Panc1 (cell line): Measurements from ENCODE around the gene CDKAL1. TPM values are rescaled to one million over a fixed set of nuclear protein-coding genes. Genes with fewer than 3 reads are reported as not detected.

Experiments
- ATAC-seq: fragments of 200-7000 bp; cut with Tn5 transposase; 2 replicates; pipeline ENCODE4 v1.9.1; 2020; ENCODE audit warnings: mild to moderate bottlenecking, moderate library complexity
- BruUV-seq: library from RNA; stranded (reverse); fragments of 400-500 nt; replicated peaks from 2 replicates; lab custom pipeline; 2021; lab: Mats Ljungman, UMichigan
- CTCF ChIA-PET: fragments of 300-600 bp; sonication (Branson Sonifier 250); formaldehyde crosslinking; loops from one replicate; lab custom pipeline; 2022; ENCODE audit warnings: antibody characterized with exemption; lab: Charles Lee
- POLR2A ChIA-PET: fragments of 300-600 bp; sonication (Branson Sonifier 250); formaldehyde crosslinking; loops from one replicate; lab custom pipeline; 2022; ENCODE audit warnings: antibody characterized with exemption; lab: Charles Lee
- DNase-seq: peaks from one replicate; pipeline ENCODE4 v3.0.0-alpha.2; 2010; ENCODE audit warnings: low read depth, low spot score
- H3K27ac ChIP-seq: 2 replicates; pipeline ENCODE4 v1.5.1; 2011; ENCODE audit warnings: mild to moderate bottlenecking, low read length, inconsistent platforms
- H3K27me3 ChIP-seq: fragments of 200-500 bp; sonication (Bioruptor generic); 2 replicates; pipeline ENCODE4 v1.6.0; 2014; ENCODE audit warnings: low read length, inconsistent platforms; ENCODE audit not compliant: control insufficient read depth, insufficient read depth
- H3K36me3 ChIP-seq: fragments of 200-500 bp; sonication (Bioruptor generic); 2 replicates; pipeline ENCODE4 v1.5.1; 2014; ENCODE audit warnings: inconsistent platforms, mild to moderate bottlenecking, low read length, moderate library complexity; ENCODE audit not compliant: control insufficient read depth, insufficient read depth
- H3K4me1 ChIP-seq: 2 replicates; pipeline ENCODE4 v1.5.1; 2011; ENCODE audit warnings: inconsistent platforms, mild to moderate bottlenecking, low read length, moderate library complexity; ENCODE audit not compliant: control insufficient read depth, insufficient read depth
- H3K4me3 ChIP-seq, 2 experiments: 2 replicates each; pipeline ENCODE4 v1.5.1; 2011 to 2012; ENCODE audit warnings: low read depth in 2 of 2, low read length in 2 of 2, mild to moderate bottlenecking in 2 of 2, inconsistent platforms in 1 of 2, moderate library complexity in 1 of 2
- H3K9me3 ChIP-seq: fragments of 200-500 bp; sonication (Bioruptor generic); 2 replicates; pipeline ENCODE4 v1.5.1; 2014; ENCODE audit warnings: low read depth, mild to moderate bottlenecking, inconsistent platforms, low read length, moderate library complexity; ENCODE audit not compliant: control insufficient read depth, insufficient read depth
- POLR2AphosphoS5 ChIP-seq: IDR thresholded peaks from 2 replicates; pipeline ENCODE4 v1.6.1; 2012; ENCODE audit warnings: mild to moderate bottlenecking, low read depth, low read length, moderate library complexity
- SIN3A ChIP-seq: IDR thresholded peaks from 2 replicates; pipeline ENCODE4 v1.6.1; 2012; ENCODE audit warnings: low read depth, mild to moderate bottlenecking, low read length, moderate library complexity, borderline replicate concordance; ENCODE audit not compliant: insufficient read depth
- TCF7L2 ChIP-seq: IDR thresholded peaks from 2 replicates; pipeline ENCODE4 v1.6.1; 2011; ENCODE audit warnings: mild to moderate bottlenecking, low read depth, low read length, inconsistent platforms
- in situ Hi-C: cut with HindIII; loops from 2 replicates; pipeline ENCODE4 v1.10.0; 2016; ENCODE audit warnings: low sequenced_read_pairs, low pct_unique_long_range_greater_than_20kb
- intact Hi-C: fragments of 100-400 bp; cut with micrococcal nuclease; formaldehyde crosslinking; loops from one replicate; pipeline ENCODE4 v1.10.0; 2022; ENCODE audit not compliant: unreplicated experiment
- total RNA-seq: library from RNA; stranded (reverse); gene quantifications from one replicate; pipeline ENCODE4 v1.2.1, GENCODE V29; 2021; ENCODE audit not compliant: unreplicated experiment
- TF ChIP-seq, protein P1 (sequence below), 2 experiments: IDR thresholded peaks; 2 replicates each; pipeline ENCODE4 v1.6.1; 2011 to 2012; ENCODE audit warnings: low read depth in 2 of 2, control low read depth in 1 of 2, low read length in 1 of 2, mild to moderate bottlenecking in 1 of 2, moderate library complexity in 1 of 2; ENCODE audit not compliant: insufficient read depth in 1 of 2
- TF ChIP-seq, protein P2 (sequence below): fragments of 450-650 bp; IDR thresholded peaks from 2 replicates; pipeline ENCODE4 v1.5.1; 2017; ENCODE audit warnings: mild to moderate bottlenecking

The CDKAL1 gene
- total RNA-seq, 1 experiment from 2014 or later, result 14.5 TPM

DNA sequence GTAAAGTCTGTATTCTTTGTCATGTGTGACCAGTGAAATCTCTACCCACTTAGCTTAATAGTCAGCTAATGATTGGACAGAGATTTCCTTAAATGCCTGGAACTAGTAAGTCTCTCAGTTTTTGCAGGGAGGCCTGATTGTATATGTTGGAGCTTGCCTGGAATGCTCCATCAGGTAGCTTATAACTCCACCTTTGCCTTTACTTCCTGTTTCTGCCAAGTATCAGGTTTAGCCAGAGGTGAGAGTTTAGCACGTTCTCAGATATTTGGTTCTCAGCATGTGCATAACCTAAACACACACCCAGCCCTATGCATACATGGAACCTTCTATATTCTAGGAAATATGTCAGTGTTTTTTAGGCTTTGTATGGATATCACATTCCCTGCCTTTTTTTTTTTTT lies 435.3 kb downstream of the CDKAL1 start:
- H3K4me3 ChIP-seq, result no peak overlapping the region
- TF ChIP-seq TCF7L2, result no peak
- TF ChIP-seq, protein P1, sequence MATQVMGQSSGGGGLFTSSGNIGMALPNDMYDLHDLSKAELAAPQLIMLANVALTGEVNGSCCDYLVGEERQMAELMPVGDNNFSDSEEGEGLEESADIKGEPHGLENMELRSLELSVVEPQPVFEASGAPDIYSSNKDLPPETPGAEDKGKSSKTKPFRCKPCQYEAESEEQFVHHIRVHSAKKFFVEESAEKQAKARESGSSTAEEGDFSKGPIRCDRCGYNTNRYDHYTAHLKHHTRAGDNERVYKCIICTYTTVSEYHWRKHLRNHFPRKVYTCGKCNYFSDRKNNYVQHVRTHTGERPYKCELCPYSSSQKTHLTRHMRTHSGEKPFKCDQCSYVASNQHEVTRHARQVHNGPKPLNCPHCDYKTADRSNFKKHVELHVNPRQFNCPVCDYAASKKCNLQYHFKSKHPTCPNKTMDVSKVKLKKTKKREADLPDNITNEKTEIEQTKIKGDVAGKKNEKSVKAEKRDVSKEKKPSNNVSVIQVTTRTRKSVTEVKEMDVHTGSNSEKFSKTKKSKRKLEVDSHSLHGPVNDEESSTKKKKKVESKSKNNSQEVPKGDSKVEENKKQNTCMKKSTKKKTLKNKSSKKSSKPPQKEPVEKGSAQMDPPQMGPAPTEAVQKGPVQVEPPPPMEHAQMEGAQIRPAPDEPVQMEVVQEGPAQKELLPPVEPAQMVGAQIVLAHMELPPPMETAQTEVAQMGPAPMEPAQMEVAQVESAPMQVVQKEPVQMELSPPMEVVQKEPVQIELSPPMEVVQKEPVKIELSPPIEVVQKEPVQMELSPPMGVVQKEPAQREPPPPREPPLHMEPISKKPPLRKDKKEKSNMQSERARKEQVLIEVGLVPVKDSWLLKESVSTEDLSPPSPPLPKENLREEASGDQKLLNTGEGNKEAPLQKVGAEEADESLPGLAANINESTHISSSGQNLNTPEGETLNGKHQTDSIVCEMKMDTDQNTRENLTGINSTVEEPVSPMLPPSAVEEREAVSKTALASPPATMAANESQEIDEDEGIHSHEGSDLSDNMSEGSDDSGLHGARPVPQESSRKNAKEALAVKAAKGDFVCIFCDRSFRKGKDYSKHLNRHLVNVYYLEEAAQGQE (IDR thresholded peaks at IDR 0.05; ENCODE audit: insufficient read depth in 1 of 2, low read depth in 2 of 2, low read length in 1 of 2), result no peak
- no peak for TF ChIP-seq SIN3A
- no TSS peak for BruUV-seq
- H3K27me3 ChIP-seq, result no peaks in the 10 kb centered on the region
- POLR2A ChIA-PET, result no interaction called here
- DNase-seq, result no peak
- H3K27ac ChIP-seq, result no peak overlapping the region
- no peak for ATAC-seq
- no peaks in the 10 kb centered on the region for H3K4me1 ChIP-seq
- in situ Hi-C loops, result no loop called here
- no peaks in the 10 kb centered on the region for H3K9me3 ChIP-seq
- H3K36me3 ChIP-seq, result no peaks in the 10 kb centered on the region
- intact Hi-C loops, result no loop called here
- CTCF ChIA-PET, result no interaction called here

DNA sequence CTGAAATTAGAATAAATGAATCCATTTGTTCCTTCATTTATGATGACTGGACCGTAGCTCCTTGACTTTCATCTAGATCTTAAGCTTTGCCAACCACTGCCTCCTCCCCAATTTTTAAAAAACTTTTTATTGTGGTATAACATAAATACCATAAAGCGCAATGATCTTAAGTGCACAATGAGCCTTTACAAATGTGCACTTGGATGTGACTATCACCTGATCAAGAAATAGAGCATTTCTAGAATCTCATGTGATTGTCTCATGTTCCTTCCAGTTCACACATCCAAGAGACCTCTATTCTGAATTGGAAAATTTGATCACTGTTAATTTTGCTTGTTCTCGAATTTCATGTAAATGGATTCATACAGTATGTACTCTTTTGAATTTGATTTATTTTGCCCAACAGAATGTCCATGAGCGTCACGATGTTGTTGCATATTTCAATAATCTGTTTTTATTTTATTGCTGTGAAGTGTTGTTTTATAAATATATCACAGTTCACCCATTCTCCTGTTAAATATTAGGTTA lies 442.2 kb downstream of the CDKAL1 start:
- ChIA-PET CTCF (interaction anchor here (0.6 kb wide), 1 partner anchor 630 kb away, joined by 4 read pairs; no protein-coding TSS in a partner anchor), POLR2A (interaction anchor here (0.6 kb wide), 1 partner anchor 370 kb away, joined by 16 read pairs; no protein-coding TSS in a partner anchor)
- no peaks in the 10 kb centered on the region for H3K9me3 ChIP-seq
- no peak overlapping the region for H3K4me3 ChIP-seq
- no peaks in the 10 kb centered on the region for H3K4me1 ChIP-seq
- ATAC-seq (no peak), DNase-seq (no peak)
- no peak overlapping the region for H3K27ac ChIP-seq
- no peaks in the 10 kb centered on the region for H3K36me3 ChIP-seq
- H3K27me3 ChIP-seq, result no peaks in the 10 kb centered on the region
- in situ Hi-C loops, result no loop called here
- no TSS peak for BruUV-seq
- intact Hi-C loops, result no loop called here
- no peak for TF ChIP-seq POLR2AphosphoS5
- no peak for TF ChIP-seq SIN3A
- TF ChIP-seq, protein P1 (IDR thresholded peaks at IDR 0.05; ENCODE audit: insufficient read depth in 1 of 2, low read depth in 2 of 2, low read length in 1 of 2), result no peak
- TF ChIP-seq, protein P2, sequence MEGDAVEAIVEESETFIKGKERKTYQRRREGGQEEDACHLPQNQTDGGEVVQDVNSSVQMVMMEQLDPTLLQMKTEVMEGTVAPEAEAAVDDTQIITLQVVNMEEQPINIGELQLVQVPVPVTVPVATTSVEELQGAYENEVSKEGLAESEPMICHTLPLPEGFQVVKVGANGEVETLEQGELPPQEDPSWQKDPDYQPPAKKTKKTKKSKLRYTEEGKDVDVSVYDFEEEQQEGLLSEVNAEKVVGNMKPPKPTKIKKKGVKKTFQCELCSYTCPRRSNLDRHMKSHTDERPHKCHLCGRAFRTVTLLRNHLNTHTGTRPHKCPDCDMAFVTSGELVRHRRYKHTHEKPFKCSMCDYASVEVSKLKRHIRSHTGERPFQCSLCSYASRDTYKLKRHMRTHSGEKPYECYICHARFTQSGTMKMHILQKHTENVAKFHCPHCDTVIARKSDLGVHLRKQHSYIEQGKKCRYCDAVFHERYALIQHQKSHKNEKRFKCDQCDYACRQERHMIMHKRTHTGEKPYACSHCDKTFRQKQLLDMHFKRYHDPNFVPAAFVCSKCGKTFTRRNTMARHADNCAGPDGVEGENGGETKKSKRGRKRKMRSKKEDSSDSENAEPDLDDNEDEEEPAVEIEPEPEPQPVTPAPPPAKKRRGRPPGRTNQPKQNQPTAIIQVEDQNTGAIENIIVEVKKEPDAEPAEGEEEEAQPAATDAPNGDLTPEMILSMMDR, result no peak
- no peak for TF ChIP-seq TCF7L2
